GM19468 (cell line): Measurements from ENCODE around the gene BABAM1.

Experiments
- ATAC-seq: cut with Tn5 transposase; IDR thresholded peaks from one replicate; pipeline ENCODE4 v1.9.1; 2021; ENCODE audit warnings: mild to moderate bottlenecking, moderate library complexity, moderate number of reproducible peaks; ENCODE audit not compliant: unreplicated experiment; ENCODE audit errors: extremely low read depth

The BABAM1 gene

GRCh38 chr19:17242431-17243208 lies 24.6 kb upstream of the BABAM1 start:
- no peak for ATAC-seq

DNA sequence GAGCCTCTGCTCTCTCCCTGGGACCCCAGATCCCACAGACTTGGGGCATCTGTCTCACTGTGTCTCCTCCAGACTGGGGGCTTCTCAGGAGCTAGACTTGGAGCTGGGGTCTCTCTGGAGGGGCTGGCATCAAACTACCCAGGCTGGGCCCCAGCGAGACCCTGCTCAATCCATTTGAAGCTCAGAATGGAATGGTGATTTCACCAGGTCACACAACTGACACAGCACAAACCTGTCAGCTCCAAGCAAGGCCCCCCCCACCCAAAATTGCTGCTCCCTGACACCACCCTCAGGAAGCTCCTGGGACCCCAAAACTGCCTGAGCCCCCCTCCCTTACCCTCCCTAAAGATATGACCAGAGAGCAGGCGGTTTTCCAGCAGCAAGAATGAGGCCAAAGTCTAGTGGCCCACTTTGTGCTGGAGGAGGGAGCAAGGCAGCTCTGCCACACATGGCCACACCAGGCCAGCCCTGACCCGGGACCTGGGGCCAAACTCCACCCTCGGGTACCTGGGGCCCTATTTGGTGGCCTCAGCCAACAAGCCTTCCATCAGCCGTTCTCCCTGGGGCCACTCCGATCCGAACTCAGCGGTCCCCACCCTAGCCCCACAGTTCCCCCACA lies 23.9 kb upstream of the BABAM1 start:
- ATAC-seq, result no peak

- ATAC-seq, result no peak
Observed at GRCh38 chr19:17243830-17244617, 23.2 kb upstream of the BABAM1 start.

DNA sequence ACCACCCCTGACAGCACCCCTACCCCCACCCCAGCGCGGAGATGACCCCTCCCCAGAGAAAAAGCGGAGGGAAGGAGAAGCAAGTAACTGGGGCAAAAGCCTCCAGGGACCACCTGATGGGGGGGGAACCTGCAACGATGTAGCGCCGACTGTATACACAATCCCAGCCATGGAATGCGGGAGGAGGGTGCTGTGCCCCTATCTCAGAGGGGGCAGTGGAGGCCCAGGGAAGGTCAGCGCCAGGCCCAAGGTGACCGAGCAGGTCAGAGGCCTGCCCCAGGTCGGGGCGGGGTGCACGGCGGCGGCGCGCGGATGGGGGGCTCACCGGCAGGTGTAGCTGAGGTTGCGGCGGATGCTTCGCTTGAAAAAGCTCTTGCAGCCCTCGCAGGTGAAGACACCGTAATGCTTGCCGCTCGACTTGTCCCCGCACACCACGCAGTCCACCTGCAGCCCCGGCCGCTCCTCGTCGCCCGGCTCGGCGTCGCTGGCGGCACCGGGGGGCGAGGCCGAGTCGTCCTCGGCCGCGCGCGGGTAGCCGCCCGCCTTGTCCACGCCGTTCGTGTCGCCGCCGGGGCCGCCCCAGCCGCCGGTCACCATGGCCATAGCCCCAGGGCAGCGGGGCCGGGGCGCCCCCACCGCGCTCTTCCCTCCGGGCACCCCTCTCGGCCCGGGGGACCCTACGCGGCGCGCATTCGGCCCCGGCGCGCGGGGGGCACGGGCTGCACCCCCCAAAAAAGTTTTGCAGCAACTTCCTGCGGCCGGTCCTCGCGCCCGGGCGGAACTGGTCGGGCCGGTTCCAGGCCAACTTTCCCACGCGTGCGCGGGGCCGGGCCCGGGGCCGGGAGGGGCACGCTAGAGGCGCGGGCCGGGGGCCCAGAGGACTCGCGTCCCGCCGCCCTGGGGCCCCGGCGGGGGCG lies 22.4 kb upstream of the BABAM1 start:
- no peak for ATAC-seq

DNA sequence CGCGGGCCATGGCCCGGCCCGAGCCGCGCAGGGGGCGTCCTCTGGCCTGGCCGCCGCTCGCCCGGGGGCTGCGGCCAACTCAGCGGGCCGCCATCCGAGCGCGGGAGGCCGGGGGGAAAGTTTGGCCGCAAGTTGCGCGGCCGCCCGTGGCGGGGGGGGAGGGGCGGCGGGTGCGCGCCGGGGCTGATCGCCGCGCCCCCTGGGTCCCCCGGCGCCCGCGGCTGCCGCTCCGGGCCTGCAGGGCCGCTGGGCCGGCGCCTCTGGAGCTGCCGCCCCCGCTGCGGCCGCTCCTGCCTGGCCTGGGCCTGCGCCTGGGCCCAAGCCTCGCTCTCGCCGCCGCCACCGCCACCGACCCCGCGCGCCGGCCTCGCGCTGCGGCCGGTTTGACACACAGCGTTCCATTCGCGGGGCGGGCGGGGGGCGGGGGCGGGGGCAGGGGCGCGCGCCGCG lies 21.7 kb upstream of the BABAM1 start, which contains the start of gene NR2F6:
Gene NR2F6, minus strand, starts transcription at position 385 of the 450 bp plus-strand sequence. CDS start 699 bp downstream, outside the sequence.
- no peak for ATAC-seq

DNA sequence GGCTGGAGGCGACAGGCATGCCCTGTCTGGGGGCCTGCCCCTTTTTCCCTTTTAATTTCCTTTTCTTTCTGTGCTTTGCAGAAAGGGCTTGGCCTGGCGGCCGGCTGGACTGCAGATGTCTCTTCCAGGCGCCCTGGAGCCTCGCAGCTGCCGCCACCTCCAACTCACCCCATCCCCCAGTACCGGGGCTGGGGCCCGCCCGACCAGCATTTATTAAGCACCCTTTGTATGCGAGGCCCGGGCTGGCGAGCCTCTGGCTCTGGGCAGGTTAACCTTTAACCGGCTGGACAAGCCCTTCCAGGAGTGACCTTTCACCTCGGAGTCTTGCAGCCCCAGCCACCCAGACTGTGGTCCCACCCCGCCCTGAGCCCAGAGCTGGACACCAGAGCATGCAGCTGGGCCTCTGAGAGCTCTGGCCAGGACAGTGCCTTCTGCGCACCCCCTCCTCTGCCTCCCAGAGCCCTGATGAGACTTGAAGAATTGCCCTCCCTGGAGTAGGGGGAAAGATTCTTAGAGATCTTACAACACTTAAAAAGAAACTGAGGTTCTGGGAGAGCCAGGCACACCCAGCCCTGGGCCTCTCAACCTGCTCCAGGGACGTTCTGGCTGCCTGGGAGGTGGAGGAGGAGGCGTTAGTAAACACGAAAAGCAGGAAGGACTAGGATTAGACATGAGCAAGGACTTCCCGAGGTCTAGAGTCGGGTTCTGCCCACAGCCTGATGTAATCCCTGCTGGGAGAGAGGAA lies 20.4 kb upstream of the BABAM1 start:
- ATAC-seq, result no peak

GRCh38 chr19:17248011-17248776 lies 19.0 kb upstream of the BABAM1 start:
- ATAC-seq, result no peak

DNA sequence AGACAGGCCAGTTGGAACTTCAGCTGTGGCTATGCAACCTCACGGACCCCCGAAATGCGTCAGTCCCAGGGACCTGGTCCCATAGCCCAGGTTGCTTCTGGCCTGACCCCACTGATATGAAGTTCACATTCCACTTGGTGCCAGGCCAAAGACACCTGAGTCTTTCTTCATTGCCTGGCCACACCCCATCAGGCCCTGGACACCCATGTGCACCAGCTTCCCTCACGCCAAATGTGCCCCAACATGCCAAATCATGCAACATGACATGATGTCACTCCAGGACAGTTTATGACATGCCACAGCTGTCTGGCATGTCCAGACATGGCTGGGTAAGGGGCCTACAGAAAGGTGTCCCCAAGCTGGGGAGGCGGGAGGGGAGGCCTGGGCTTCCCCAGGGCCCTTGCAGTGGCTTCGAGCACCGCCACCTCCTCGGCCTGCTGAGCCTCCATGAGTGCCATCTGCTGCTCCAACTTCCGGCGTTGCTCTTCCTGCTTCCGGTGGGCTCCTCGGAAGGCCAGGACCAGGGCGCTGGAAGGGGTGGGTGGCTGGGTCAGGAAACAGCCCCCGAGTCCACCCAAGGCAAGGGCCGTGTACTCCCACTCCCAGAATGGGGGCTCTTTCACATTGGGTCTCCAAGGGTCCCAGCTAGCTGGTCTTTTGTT lies 17.2 kb upstream of the BABAM1 start:
- no peak for ATAC-seq

GRCh38 chr19:17254636-17255035 lies 12.6 kb upstream of the BABAM1 start:
- ATAC-seq, result no peak

DNA sequence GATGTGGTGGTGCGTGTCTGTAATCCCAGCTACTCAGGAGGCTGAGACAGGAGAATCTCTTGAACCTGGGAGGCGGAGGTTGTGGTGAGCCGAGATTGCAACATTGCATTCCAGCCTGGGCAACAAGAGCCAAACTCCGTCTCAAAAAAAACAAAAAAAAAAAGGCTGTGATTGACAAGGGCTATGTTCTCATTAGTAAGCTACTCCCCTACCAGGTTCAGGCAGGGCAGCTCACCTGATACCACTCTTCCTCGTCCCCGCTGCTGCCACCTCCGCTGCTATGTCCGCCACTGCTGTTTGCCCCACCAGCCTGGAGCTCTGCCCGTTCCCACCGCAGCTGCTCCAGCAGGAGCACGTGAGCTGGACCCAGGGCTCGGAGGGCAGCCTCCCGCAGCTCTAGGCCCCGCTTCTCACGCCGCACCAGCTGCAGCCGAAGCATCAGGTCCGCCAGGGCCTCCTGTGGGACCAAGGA lies 12.1 kb upstream of the BABAM1 start:
- no peak for ATAC-seq

GRCh38 chr19:17256130-17256529 lies 11.1 kb upstream of the BABAM1 start:
- no peak for ATAC-seq

GRCh38 chr19:17259118-17259780 lies 8.0 kb upstream of the BABAM1 start:
- ATAC-seq, result no peak

- no peak for ATAC-seq
Observed at GRCh38 chr19:17259934-17260333, 7.3 kb upstream of the BABAM1 start.

DNA sequence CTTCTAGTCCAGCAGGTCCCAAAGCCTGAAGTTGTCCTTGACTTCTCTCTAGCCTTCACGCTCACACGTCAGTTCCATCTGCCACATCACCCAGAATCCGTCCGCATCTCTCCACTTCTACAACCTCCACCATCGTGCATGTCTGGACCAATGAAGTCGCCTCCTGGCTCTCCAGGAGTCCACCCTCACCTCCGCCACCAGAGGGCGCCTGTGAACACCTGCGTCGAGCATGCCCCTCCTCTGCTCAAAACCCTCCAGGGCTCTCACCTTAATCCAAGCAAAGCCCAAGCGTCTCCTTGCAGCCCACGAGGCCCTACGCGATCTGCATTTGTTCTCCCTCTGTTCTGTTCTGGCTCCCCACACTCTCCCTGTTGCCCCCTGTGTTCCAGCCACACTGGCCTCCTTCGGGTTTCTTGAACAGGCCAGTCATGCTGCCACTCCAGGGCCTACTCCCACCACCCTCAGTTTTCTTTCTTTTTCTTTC lies 6.4 kb upstream of the BABAM1 start:
- ATAC-seq, result no peak

GRCh38 chr19:17262557-17262956 lies 4.7 kb upstream of the BABAM1 start:
- ATAC-seq, result no peak

- ATAC-seq, result no peak
Observed at GRCh38 chr19:17263712-17264640, 3.3 kb upstream of the BABAM1 start.
